Activated CD4-positive, alpha-beta T cell treated with anti-CD3 and anti-CD28 coated beads, Interleukin-2, amount 10 ng/mL, durations not matched to agents 7 days and 5 days (primary cell): ENCODE data around the gene OSGIN1. TPM values are rescaled to one million over a fixed set of nuclear protein-coding genes. Genes with fewer than 3 reads are reported as not detected.

Source experiments
- CTCF ChIA-PET: fragments of 350-600 bp; sonication (Branson Sonifier 250); formaldehyde crosslinking; loops from one replicate; lab custom pipeline; 2021; ENCODE audit warnings: antibody characterized with exemption; lab: Charles Lee
- POLR2A ChIA-PET: fragments of 350-600 bp; sonication (Branson Sonifier 250); formaldehyde crosslinking; loops from one replicate; lab custom pipeline; 2021; ENCODE audit warnings: antibody characterized with exemption; lab: Charles Lee
- DNase-seq: peaks from one replicate; pipeline ENCODE4 v3.0.0-alpha.2; 2020
- H3K27ac Mint-ChIP-seq: one replicate; pipeline ENCODE4 v1.8.0; 2021; ENCODE audit warnings: mild to moderate bottlenecking, moderate library complexity, mixed read lengths
- H3K27me3 Mint-ChIP-seq: one replicate; pipeline ENCODE4 v1.8.0; 2021; ENCODE audit warnings: mixed read lengths
- H3K36me3 Mint-ChIP-seq: one replicate; pipeline ENCODE4 v1.8.0; 2021; ENCODE audit warnings: low read depth, mixed read lengths
- H3K4me1 Mint-ChIP-seq: one replicate; pipeline ENCODE4 v1.8.0; 2021; ENCODE audit warnings: mixed read lengths
- H3K4me3 Mint-ChIP-seq: one replicate; pipeline ENCODE4 v1.8.0; 2021; ENCODE audit warnings: mild to moderate bottlenecking, moderate library complexity, mixed read lengths
- H3K9me3 Mint-ChIP-seq: one replicate; pipeline ENCODE4 v1.8.0; 2021; ENCODE audit warnings: mixed read lengths
- total RNA-seq, 2 experiments: library from RNA; stranded (reverse); gene quantifications; one replicate each; pipeline ENCODE4 v1.2.3, GENCODE V29; 2021

The OSGIN1 gene
- total RNA-seq, 2 experiments from 2014 or later, result 0.48 to 0.77 TPM

- no peak for DNase-seq
- Mint-ChIP-seq H3K36me3 (peaks cover 51% of the 10 kb centered on the region), H3K27ac (no peak overlapping the region), H3K9me3 (peaks cover 7% of the 10 kb centered on the region), H3K4me3 (no peak overlapping the region), H3K27me3 (no peaks in the 10 kb centered on the region), H3K4me1 (no peaks in the 10 kb centered on the region)
- ChIA-PET POLR2A (no interaction called here), CTCF (no interaction called here)
Observed at GRCh38 chr16:83915491-83915890, 37.5 kb upstream of the OSGIN1 start.

GRCh38 chr16:83917152-83918120, 35.6 kb upstream of the OSGIN1 start:
- H3K4me1 Mint-ChIP-seq, result no peaks in the 10 kb centered on the region
- ChIA-PET POLR2A (no interaction called here), CTCF (no interaction called here)
- H3K27ac Mint-ChIP-seq, result no peak overlapping the region
- no peak for DNase-seq
- no peak overlapping the region for H3K4me3 Mint-ChIP-seq
- peaks cover 7% of the 10 kb centered on the region for H3K9me3 Mint-ChIP-seq
- peaks cover 45% of the 10 kb centered on the region for H3K36me3 Mint-ChIP-seq
- H3K27me3 Mint-ChIP-seq, result no peaks in the 10 kb centered on the region

GRCh38 chr16:83920894-83921491, 32.0 kb upstream of the OSGIN1 start:
- Mint-ChIP-seq H3K4me3 (no peak overlapping the region), H3K27me3 (no peaks in the 10 kb centered on the region), H3K27ac (no peak overlapping the region), H3K9me3 (peaks cover 7% of the 10 kb centered on the region), H3K36me3 (peaks cover 29% of the 10 kb centered on the region), H3K4me1 (no peaks in the 10 kb centered on the region)
- POLR2A ChIA-PET, result no interaction called here
- DNase-seq, result no peak
- CTCF ChIA-PET, result no interaction called here

- Mint-ChIP-seq H3K4me1 (no peaks in the 10 kb centered on the region), H3K9me3 (peaks cover 2% of the 10 kb centered on the region), H3K27ac (no peak overlapping the region), H3K36me3 (peaks cover 10% of the 10 kb centered on the region), H3K4me3 (no peak overlapping the region), H3K27me3 (no peaks in the 10 kb centered on the region)
- CTCF ChIA-PET, result interaction anchor here (0.8 to 1.4 kb wide), 3 partner anchors 12 to 263 kb away, joined by 3 to 4 read pairs (median 3); partner anchors contain the start of gene TAF1C
- DNase-seq, result no peak
- POLR2A ChIA-PET, result no interaction called here
Observed at GRCh38 chr16:83923581-83924365, 29.3 kb upstream of the OSGIN1 start.

- no peaks in the 10 kb centered on the region for H3K4me1 Mint-ChIP-seq
- peaks cover 2% of the 10 kb centered on the region for H3K36me3 Mint-ChIP-seq
- no peak for DNase-seq
- no peaks in the 10 kb centered on the region for H3K9me3 Mint-ChIP-seq
- no peaks in the 10 kb centered on the region for H3K27me3 Mint-ChIP-seq
- H3K27ac Mint-ChIP-seq, result no peak overlapping the region
- ChIA-PET CTCF (interaction anchor here (1.4 kb wide), 1 partner anchor 11 kb away, joined by 3 read pairs; no protein-coding TSS in a partner anchor), POLR2A (no interaction called here)
- H3K4me3 Mint-ChIP-seq, result no peak overlapping the region
Observed at GRCh38 chr16:83924686-83925085, 28.4 kb upstream of the OSGIN1 start.

GRCh38 chr16:83925095-83925905, 27.7 kb upstream of the OSGIN1 start:
- Mint-ChIP-seq H3K9me3 (no peaks in the 10 kb centered on the region), H3K4me3 (no peak overlapping the region), H3K4me1 (no peaks in the 10 kb centered on the region), H3K36me3 (no peaks in the 10 kb centered on the region), H3K27me3 (no peaks in the 10 kb centered on the region), H3K27ac (no peak overlapping the region)
- POLR2A ChIA-PET, result no interaction called here
- no peak for DNase-seq
- CTCF ChIA-PET, result interaction anchor here (1.4 kb wide), 1 partner anchor 10 kb away, joined by 3 read pairs; no protein-coding TSS in a partner anchor

GRCh38 chr16:83925957-83926725, 26.9 kb upstream of the OSGIN1 start:
- Mint-ChIP-seq H3K4me1 (no peaks in the 10 kb centered on the region), H3K4me3 (no peak overlapping the region), H3K9me3 (no peaks in the 10 kb centered on the region), H3K27me3 (no peaks in the 10 kb centered on the region), H3K36me3 (no peaks in the 10 kb centered on the region), H3K27ac (no peak overlapping the region)
- POLR2A ChIA-PET, result no interaction called here
- CTCF ChIA-PET, result interaction anchor here (1.3 kb wide), 1 partner anchor 12 kb away, joined by 3 read pairs; no protein-coding TSS in a partner anchor
- no peak for DNase-seq

- H3K9me3 Mint-ChIP-seq, result no peaks in the 10 kb centered on the region
Observed at GRCh38 chr16:83926726-83927397, 26.2 kb upstream of the OSGIN1 start.

GRCh38 chr16:83928341-83929055, 24.5 kb upstream of the OSGIN1 start:
- ChIA-PET CTCF (no interaction called here), POLR2A (no interaction called here)

More at GRCh38 chr16:83926726-83927397, 26.2 kb upstream of the OSGIN1 start:
- H3K4me3 Mint-ChIP-seq, result no peak overlapping the region
- H3K4me1 Mint-ChIP-seq, result no peaks in the 10 kb centered on the region
- no peaks in the 10 kb centered on the region for H3K36me3 Mint-ChIP-seq
- CTCF ChIA-PET, result interaction anchor here (0.7 to 1.3 kb wide), 3 partner anchors 11 to 261 kb away, joined by 3 to 4 read pairs (median 3); no protein-coding TSS in a partner anchor
- POLR2A ChIA-PET, result no interaction called here
- DNase-seq, result peak; percentile 62
- H3K27me3 Mint-ChIP-seq, result no peaks in the 10 kb centered on the region
- no peak overlapping the region for H3K27ac Mint-ChIP-seq

GRCh38 chr16:83929811-83930555, 23.1 kb upstream of the OSGIN1 start:
- no peak overlapping the region for H3K4me3 Mint-ChIP-seq
- H3K9me3 Mint-ChIP-seq, result no peaks in the 10 kb centered on the region
- no peaks in the 10 kb centered on the region for H3K36me3 Mint-ChIP-seq
- ChIA-PET POLR2A (interaction anchor here (0.5 kb wide), 1 partner anchor 1278 kb away, joined by 9 read pairs; no protein-coding TSS in a partner anchor), CTCF (no interaction called here)
- H3K4me1 Mint-ChIP-seq, result no peaks in the 10 kb centered on the region
- no peak overlapping the region for H3K27ac Mint-ChIP-seq
- no peak for DNase-seq
- H3K27me3 Mint-ChIP-seq, result no peaks in the 10 kb centered on the region

More at GRCh38 chr16:83928341-83929055, 24.5 kb upstream of the OSGIN1 start:
- H3K27me3 Mint-ChIP-seq, result no peaks in the 10 kb centered on the region
- H3K4me3 Mint-ChIP-seq, result no peak overlapping the region
- H3K36me3 Mint-ChIP-seq, result no peaks in the 10 kb centered on the region
- no peaks in the 10 kb centered on the region for H3K9me3 Mint-ChIP-seq
- no peaks in the 10 kb centered on the region for H3K4me1 Mint-ChIP-seq
- no peak for DNase-seq
- no peak overlapping the region for H3K27ac Mint-ChIP-seq
